ENCODE results near the gene AOPEP. TPM values are rescaled to one million over a fixed set of nuclear protein-coding genes. Genes with fewer than 3 reads are reported as not detected.

AOPEP gene
- total RNA-seq, 1 donor from 2014 or later = 16.6 TPM

DNA sequence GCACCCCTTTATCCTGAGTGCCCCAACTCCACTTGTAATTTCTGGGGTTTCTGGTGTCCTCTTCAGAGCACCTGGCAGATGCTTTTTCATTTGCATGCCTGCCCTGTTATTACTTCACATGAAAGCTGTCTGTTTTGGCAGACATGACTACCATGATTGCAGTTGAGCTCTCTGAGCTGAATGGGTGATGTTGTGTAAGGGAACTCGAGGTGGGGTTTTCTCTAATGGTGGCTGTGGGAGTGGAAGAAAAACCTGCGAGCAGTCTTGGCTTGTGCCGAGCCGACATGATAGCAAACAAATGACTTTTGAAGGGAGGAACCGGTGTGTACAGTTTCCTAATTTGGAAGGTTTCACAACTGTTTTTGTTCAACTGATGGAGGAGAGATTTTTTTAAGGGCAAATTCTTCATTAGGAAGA is 196.2 kb downstream of the AOPEP start:
- no peaks in the 10 kb centered on the region for H3K27me3 ChIP-seq
- Mint-ChIP-seq H3K4me1 (peaks cover 61% of the 10 kb centered on the region), H3K36me3 (peaks cover 2% of the 10 kb centered on the region), H3K27ac (peak overlapping the region; percentile 16), H3K27me3 (ENCODE audit: insufficient read depth, low read depth) (peaks cover 2% of the 10 kb centered on the region), H3K9me3 (no peaks in the 10 kb centered on the region), H3K4me3 (no peak overlapping the region)
- H3K4me2 ChIP-seq = peak overlapping the region; percentile 40
- no peak overlapping the region for H3K9ac ChIP-seq
- DNase-seq (ENCODE audit: low spot score) = no peak
- peaks cover 40% of the 10 kb centered on the region for H3K4me1 ChIP-seq
- TF ChIP-seq, protein P1, sequence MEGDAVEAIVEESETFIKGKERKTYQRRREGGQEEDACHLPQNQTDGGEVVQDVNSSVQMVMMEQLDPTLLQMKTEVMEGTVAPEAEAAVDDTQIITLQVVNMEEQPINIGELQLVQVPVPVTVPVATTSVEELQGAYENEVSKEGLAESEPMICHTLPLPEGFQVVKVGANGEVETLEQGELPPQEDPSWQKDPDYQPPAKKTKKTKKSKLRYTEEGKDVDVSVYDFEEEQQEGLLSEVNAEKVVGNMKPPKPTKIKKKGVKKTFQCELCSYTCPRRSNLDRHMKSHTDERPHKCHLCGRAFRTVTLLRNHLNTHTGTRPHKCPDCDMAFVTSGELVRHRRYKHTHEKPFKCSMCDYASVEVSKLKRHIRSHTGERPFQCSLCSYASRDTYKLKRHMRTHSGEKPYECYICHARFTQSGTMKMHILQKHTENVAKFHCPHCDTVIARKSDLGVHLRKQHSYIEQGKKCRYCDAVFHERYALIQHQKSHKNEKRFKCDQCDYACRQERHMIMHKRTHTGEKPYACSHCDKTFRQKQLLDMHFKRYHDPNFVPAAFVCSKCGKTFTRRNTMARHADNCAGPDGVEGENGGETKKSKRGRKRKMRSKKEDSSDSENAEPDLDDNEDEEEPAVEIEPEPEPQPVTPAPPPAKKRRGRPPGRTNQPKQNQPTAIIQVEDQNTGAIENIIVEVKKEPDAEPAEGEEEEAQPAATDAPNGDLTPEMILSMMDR (IDR thresholded peaks at IDR 0.05) = no peak
- TF ChIP-seq EZH2 (IDR thresholded peaks at IDR 0.05) (no peak), EZH2phosphoT487 (IDR thresholded peaks at IDR 0.05) (no peak)
- H3F3A ChIP-seq (ENCODE audit: low read depth) = peaks cover 16% of the 10 kb centered on the region
- no peak overlapping the region for H3K4me3 ChIP-seq
- H2AFZ ChIP-seq (replicated peaks) = no peak overlapping the region
- H3K79me2 ChIP-seq (ENCODE audit: low read depth) = no peaks in the 10 kb centered on the region
- H4K20me1 ChIP-seq (ENCODE audit: low read depth) = no peaks in the 10 kb centered on the region
- no peaks in the 10 kb centered on the region for H3K36me3 ChIP-seq
- no peaks in the 10 kb centered on the region for H3K9me3 ChIP-seq (ENCODE audit: low read depth)
- peak overlapping the region; percentile 70 for H3K27ac ChIP-seq

DNA sequence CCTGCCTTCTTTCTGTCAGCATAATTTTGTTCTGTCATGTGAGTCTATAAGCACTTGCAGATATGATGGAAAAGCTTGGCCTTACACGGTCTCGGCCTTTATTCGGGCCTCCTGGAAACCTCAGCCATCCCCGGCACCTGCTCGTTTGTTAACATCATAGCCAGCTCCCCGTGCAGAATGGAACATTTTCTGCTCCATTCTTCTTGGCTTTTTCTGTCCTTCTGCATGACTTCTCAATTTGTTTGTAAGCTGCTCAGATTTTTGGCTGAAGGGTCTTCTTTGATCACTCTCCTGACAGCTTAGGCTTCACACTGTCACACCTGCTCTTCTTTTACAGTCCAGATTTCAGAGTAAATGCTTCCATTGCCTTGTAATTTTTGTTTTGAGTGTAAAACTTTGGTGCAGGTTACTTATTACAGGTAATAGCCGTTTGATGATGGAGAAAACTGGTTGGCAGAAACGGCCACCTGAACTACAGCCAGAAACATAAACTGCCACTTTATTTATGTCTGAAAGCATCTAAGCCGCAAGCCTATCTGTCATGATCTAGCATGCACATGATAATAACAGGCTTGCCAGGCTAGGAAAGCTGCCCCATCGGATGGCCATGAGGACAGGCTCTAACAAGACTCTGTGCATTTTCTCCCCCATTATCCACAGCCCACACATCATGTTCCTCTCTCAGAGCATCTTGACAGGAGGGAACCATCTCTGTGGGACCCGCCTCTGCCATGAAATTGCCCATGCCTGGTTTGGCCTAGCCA is 197.0 kb downstream of the AOPEP start:
- H3K9ac ChIP-seq = no peak overlapping the region
- peaks cover 16% of the 10 kb centered on the region for H3F3A ChIP-seq (ENCODE audit: low read depth)
- H3K4me3 Mint-ChIP-seq = no peak overlapping the region
- no peaks in the 10 kb centered on the region for H3K36me3 ChIP-seq
- peak overlapping the region; percentile 40 for H3K4me2 ChIP-seq
- H3K27ac Mint-ChIP-seq = peak overlapping the region; percentile 40
- H3K27me3 ChIP-seq = no peaks in the 10 kb centered on the region
- TF ChIP-seq EZH2 (IDR thresholded peaks at IDR 0.05) (no peak), EZH2phosphoT487 (IDR thresholded peaks at IDR 0.05) (no peak)
- TF ChIP-seq, protein P1 (IDR thresholded peaks at IDR 0.05) = no peak
- peaks cover 2% of the 10 kb centered on the region for H3K27me3 Mint-ChIP-seq (ENCODE audit: insufficient read depth, low read depth)
- H3K4me3 ChIP-seq = no peak overlapping the region
- no peaks in the 10 kb centered on the region for H3K9me3 Mint-ChIP-seq
- H3K4me1 ChIP-seq = peaks cover 48% of the 10 kb centered on the region
- no peaks in the 10 kb centered on the region for H3K9me3 ChIP-seq (ENCODE audit: low read depth)
- no peaks in the 10 kb centered on the region for H3K79me2 ChIP-seq (ENCODE audit: low read depth)
- peak overlapping the region; percentile 70 for H3K27ac ChIP-seq
- peaks cover 69% of the 10 kb centered on the region for H3K4me1 Mint-ChIP-seq
- H3K36me3 Mint-ChIP-seq = peaks cover 3% of the 10 kb centered on the region
- H4K20me1 ChIP-seq (ENCODE audit: low read depth) = no peaks in the 10 kb centered on the region
- DNase-seq (ENCODE audit: low spot score) = peak; percentile 71
- H2AFZ ChIP-seq (replicated peaks) = no peak overlapping the region

DNA sequence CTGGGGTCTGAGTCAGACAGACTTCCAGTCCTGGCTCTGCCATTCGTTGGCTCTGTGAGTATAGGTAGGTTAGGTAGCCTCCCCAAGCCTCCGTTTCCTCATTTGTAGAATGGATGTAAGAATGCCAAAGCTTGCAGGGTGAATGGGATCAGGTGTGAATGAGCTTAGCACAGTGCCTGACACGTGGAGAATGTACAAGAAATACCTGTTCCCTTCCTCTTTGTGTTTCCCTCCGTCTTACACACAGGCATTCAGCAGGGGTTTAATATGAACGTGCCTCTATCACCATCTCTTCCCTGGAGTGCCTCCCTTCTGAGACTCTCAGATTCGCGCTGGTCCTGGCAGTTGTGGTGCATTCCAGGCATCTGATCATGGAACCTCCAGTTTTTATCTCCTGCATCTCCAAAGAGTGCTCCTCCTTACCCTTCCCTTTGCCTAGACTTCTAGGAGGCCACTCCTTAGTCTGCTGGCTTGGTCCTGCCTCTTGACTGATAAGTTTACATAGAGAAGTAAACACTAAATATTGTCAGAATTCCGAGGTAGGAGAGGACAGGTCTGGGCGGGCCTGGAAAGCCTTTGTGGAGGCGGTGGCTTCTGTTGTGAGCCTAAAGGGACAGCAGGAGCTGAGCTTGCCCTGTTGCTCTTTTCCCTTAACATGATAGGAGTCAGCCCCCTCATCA is 199.4 kb downstream of the AOPEP start:
- Histone ChIP-seq H4K20me1 (ENCODE audit: low read depth) (no peaks in the 10 kb centered on the region), H3F3A (ENCODE audit: low read depth) (peaks cover 16% of the 10 kb centered on the region), H3K36me3 (no peaks in the 10 kb centered on the region), H3K27me3 (no peaks in the 10 kb centered on the region), H3K4me2 (no peak overlapping the region), H3K79me2 (ENCODE audit: low read depth) (no peaks in the 10 kb centered on the region), H2AFZ (replicated peaks) (no peak overlapping the region), H3K9me3 (ENCODE audit: low read depth) (no peaks in the 10 kb centered on the region), H3K4me1 (peaks cover 51% of the 10 kb centered on the region), H3K4me3 (no peak overlapping the region), H3K9ac (no peak overlapping the region), H3K27ac (no peak overlapping the region)
- Mint-ChIP-seq H3K27ac (no peak overlapping the region), H3K4me1 (peaks cover 67% of the 10 kb centered on the region), H3K36me3 (peaks cover 13% of the 10 kb centered on the region), H3K9me3 (no peaks in the 10 kb centered on the region), H3K4me3 (no peak overlapping the region), H3K27me3 (ENCODE audit: insufficient read depth, low read depth) (peaks cover 2% of the 10 kb centered on the region)
- TF ChIP-seq, protein P1 (IDR thresholded peaks at IDR 0.05) = no peak
- no peak for TF ChIP-seq EZH2phosphoT487 (IDR thresholded peaks at IDR 0.05)
- no peak for TF ChIP-seq EZH2 (IDR thresholded peaks at IDR 0.05)
- DNase-seq (ENCODE audit: low spot score) = no peak
